GM19452 (cell line): Measurements from ENCODE around the gene PLPPR1.
"Not testable (repeated sequence)": the region's sequence is repeated elsewhere in the genome, so short reads cannot be mapped to it uniquely, and the experiment has no call there.

Source experiments
- ATAC-seq: cut with Tn5 transposase; IDR thresholded peaks from one replicate; pipeline ENCODE4 v1.9.1; 2021; ENCODE audit not compliant: unreplicated experiment

PLPPR1 gene

GRCh38 chr9:101271102-101271501, 242.6 kb downstream of the PLPPR1 start:
- ATAC-seq: no peak

GRCh38 chr9:101274971-101275768, 246.6 kb downstream of the PLPPR1 start:
- no peak for ATAC-seq

- no peak for ATAC-seq
Observed at GRCh38 chr9:101275769-101276250, 247.3 kb downstream of the PLPPR1 start.

- ATAC-seq: not testable (repeated sequence)
Observed at GRCh38 chr9:101291043-101291442, 262.5 kb downstream of the PLPPR1 start.

GRCh38 chr9:101299901-101300300, 271.4 kb downstream of the PLPPR1 start:
- ATAC-seq: no peak

- ATAC-seq: no peak
Observed at GRCh38 chr9:101307051-101307450, 278.5 kb downstream of the PLPPR1 start.

- no peak for ATAC-seq
Observed at GRCh38 chr9:101307524-101308213, 279.1 kb downstream of the PLPPR1 start.

- no peak for ATAC-seq
Observed at GRCh38 chr9:101309139-101309538, 280.6 kb downstream of the PLPPR1 start.

GRCh38 chr9:101311191-101311590, 282.7 kb downstream of the PLPPR1 start:
- ATAC-seq: no peak

- peak; percentile 88 for ATAC-seq
Observed at GRCh38 chr9:101311758-101312420, 283.4 kb downstream of the PLPPR1 start.

GRCh38 chr9:101312661-101313060, 284.1 kb downstream of the PLPPR1 start:
- no peak for ATAC-seq

- ATAC-seq: no peak
Observed at GRCh38 chr9:101315112-101315450, 286.6 kb downstream of the PLPPR1 start.

GRCh38 chr9:101317735-101318134, 289.2 kb downstream of the PLPPR1 start:
- no peak for ATAC-seq

GRCh38 chr9:101323129-101323528, 294.6 kb downstream of the PLPPR1 start:
- ATAC-seq: no peak

- ATAC-seq: no peak
Observed at GRCh38 chr9:101324245-101324804, 295.8 kb downstream of the PLPPR1 start.

- ATAC-seq: no peak
Observed at GRCh38 chr9:101325053-101325452, 296.5 kb downstream of the PLPPR1 start.

- ATAC-seq: no peak
Observed at GRCh38 chr9:101326035-101326434, 297.5 kb downstream of the PLPPR1 start.

- no peak for ATAC-seq
Observed at GRCh38 chr9:101326501-101326900, 298.0 kb downstream of the PLPPR1 start.

GRCh38 chr9:101327422-101327909, 298.9 kb downstream of the PLPPR1 start:
- ATAC-seq: not testable (repeated sequence)

- ATAC-seq: no peak
Observed at GRCh38 chr9:101332362-101332761, 303.8 kb downstream of the PLPPR1 start.

- ATAC-seq: no peak
Observed at GRCh38 chr9:101333490-101333889, 305.0 kb downstream of the PLPPR1 start.
